Right lobe of liver (tissue), 4 donors: ENCODE data around the gene SPATA13.

Experiments
- CTCF ChIP-seq, 4 donors: fragments of 200-600 bp in 3 of 4; fragments of 450-650 bp in 1 of 4; IDR thresholded peaks; one replicate each; pipeline versions ENCODE4 v1.5.1 to v1.8.0; 2016 to 2022; ENCODE audit warnings: antibody characterized with exemption in 4 of 4, mild to moderate bottlenecking in 2 of 4
- POLR2A ChIP-seq: fragments of 450-650 bp; IDR thresholded peaks from one replicate; pipeline ENCODE4 v1.6.1; 2017; ENCODE audit warnings: antibody characterized with exemption, mild to moderate bottlenecking
- donor health status: DM: no; HTN: no; CAD: no.
- donor health status: DM: no; HTN: no; CAD: no.
- donor health status: DM: no; HTN: yes; CAD: no.

GRCh38 chr13:24254146-24254841 lies 93.8 kb downstream of the SPATA13 start:
- TF ChIP-seq CTCF (IDR thresholded peaks at IDR 0.05) (no peak), POLR2A (no peak)
